Ovary (tissue), 3 donors: ENCODE data around the gene MOB3A.

Source experiments
- CTCF ChIP-seq, 3 donors: fragments of 450-650 bp in 2 of 3; fragments of 200-600 bp in 1 of 3; IDR thresholded peaks; one replicate each; pipeline versions ENCODE4 v1.5.1 to v1.8.0; 2016 to 2022; ENCODE audit warnings: antibody characterized with exemption in 3 of 3, mild to moderate bottlenecking in 1 of 3
- EP300 ChIP-seq: sonication (generic); formaldehyde crosslinking; IDR thresholded peaks from one replicate; pipeline ENCODE4 v1.6.1; 2017; ENCODE audit warnings: antibody characterized with exemption
- donor health status: DM: no; HTN: no; CAD: no.

DNA sequence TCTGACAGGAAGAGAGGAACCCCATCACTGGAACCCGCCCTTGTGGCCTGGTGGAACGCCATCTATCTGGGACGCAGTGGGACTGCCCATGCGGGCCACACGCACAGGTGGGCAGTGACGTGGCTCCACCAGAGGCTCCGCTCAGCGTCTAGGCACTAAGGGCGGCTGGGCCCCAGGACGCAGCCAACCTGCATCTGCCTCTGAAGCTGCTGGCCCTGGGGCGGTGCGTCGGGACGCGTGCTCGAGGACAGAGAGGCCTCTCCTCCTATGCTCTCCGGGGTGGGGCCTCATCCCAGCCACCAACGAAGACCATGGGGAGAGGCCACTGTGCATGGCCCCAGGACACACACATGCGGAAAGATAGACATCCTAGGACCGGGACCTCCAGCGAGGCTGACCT, 18.7 kb upstream of the MOB3A start:
- TF ChIP-seq CTCF (IDR thresholded peaks at IDR 0.05) (no peak), EP300 (no peak)
